Vagina (tissue), 2 donors: ENCODE measurements around the gene DNAAF5.

Source experiments
- POLR2A ChIP-seq, 2 donors: fragments of 450-650 bp; IDR thresholded peaks; one replicate each; pipeline ENCODE4 v1.6.1; 2017; ENCODE audit warnings: antibody characterized with exemption in 2 of 2, mild to moderate bottlenecking in 2 of 2, moderate library complexity in 2 of 2
- POLR2AphosphoS5 ChIP-seq, 2 donors: sonication (generic); formaldehyde crosslinking; IDR thresholded peaks; one replicate each; pipeline ENCODE4 v1.9.0; 2017; ENCODE audit warnings: antibody characterized with exemption in 2 of 2, mild to moderate bottlenecking in 2 of 2, low read depth in 1 of 2; ENCODE audit not compliant: insufficient read depth in 1 of 2
- TF ChIP-seq, protein P1 (sequence below), 3 experiments: fragments of 450-650 bp in 2 of 3; fragments of 200-600 bp in 1 of 3; sonication (generic) in 1 of 3; IDR thresholded peaks; one replicate each; pipeline ENCODE4 v1.5.1; 2017 to 2019; ENCODE audit warnings: antibody characterized with exemption in 3 of 3, mild to moderate bottlenecking in 2 of 3, moderate library complexity in 2 of 3

DNA sequence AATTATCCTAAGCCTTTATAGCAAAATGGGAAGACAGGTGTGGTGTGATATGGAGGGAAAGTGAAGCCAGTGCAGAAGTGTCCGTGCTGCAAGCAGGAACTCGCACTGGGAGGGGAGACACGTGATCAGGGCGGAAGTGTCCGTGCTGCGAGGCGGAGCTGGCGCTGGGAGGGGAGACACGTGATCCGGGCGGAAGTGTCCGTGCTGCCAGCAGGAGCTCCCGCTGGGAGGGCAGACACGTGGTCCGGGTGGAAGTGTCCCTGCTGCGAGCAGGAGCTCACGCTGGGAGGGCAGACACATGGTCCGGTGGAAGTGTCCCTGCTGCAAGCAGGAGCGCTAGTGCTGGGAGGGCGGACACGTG, 41.1 kb downstream of the DNAAF5 start:
- TF ChIP-seq, protein P1, sequence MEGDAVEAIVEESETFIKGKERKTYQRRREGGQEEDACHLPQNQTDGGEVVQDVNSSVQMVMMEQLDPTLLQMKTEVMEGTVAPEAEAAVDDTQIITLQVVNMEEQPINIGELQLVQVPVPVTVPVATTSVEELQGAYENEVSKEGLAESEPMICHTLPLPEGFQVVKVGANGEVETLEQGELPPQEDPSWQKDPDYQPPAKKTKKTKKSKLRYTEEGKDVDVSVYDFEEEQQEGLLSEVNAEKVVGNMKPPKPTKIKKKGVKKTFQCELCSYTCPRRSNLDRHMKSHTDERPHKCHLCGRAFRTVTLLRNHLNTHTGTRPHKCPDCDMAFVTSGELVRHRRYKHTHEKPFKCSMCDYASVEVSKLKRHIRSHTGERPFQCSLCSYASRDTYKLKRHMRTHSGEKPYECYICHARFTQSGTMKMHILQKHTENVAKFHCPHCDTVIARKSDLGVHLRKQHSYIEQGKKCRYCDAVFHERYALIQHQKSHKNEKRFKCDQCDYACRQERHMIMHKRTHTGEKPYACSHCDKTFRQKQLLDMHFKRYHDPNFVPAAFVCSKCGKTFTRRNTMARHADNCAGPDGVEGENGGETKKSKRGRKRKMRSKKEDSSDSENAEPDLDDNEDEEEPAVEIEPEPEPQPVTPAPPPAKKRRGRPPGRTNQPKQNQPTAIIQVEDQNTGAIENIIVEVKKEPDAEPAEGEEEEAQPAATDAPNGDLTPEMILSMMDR (IDR thresholded peaks at IDR 0.05): no peak
- TF ChIP-seq POLR2AphosphoS5 (IDR thresholded peaks at IDR 0.05; ENCODE audit: insufficient read depth in 1 of 2, low read depth in 1 of 2) (no peak), POLR2A (IDR thresholded peaks at IDR 0.05) (no peak)
